Stimulated activated naive B cell treated with anti-CD40 and anti-IgM and Interleukin-4, amounts not matched to agents 10 μg/mL and 1 μg/mL and 100 μg/mL, for 72 hours (primary cell): ENCODE results near the gene GABARAP.

Experiments used
- ATAC-seq, 2 donors: fragments of 150-1000 bp; cut with Tn5 transposase; replicated peaks; 2 replicates each; pipeline ENCODE4 v1.10.0; 2021; ENCODE audit warnings: moderate library complexity in 1 of 2
- DNase-seq: peaks from one replicate; pipeline ENCODE4 v3.0.0; 2021
- H3K27ac Mint-ChIP-seq: one replicate; pipeline ENCODE4 v1.8.0; 2022; ENCODE audit warnings: mild to moderate bottlenecking, mixed read lengths
- H3K27me3 Mint-ChIP-seq, 2 donors: one replicate each; pipeline ENCODE4 v1.8.0; 2022; ENCODE audit warnings: mixed read lengths in 2 of 2
- H3K36me3 Mint-ChIP-seq, 2 donors: one replicate each; pipeline ENCODE4 v1.8.0; 2022; ENCODE audit warnings: mixed read lengths in 2 of 2, mild to moderate bottlenecking in 1 of 2
- H3K4me1 Mint-ChIP-seq, 2 donors: one replicate each; pipeline ENCODE4 v1.8.0; 2022; ENCODE audit warnings: mixed read lengths in 2 of 2, mild to moderate bottlenecking in 1 of 2
- H3K4me3 Mint-ChIP-seq, 2 donors: one replicate each; pipeline ENCODE4 v1.8.0; 2022; ENCODE audit warnings: mild to moderate bottlenecking in 2 of 2, mixed read lengths in 2 of 2, moderate library complexity in 1 of 2
- H3K9me3 Mint-ChIP-seq, 2 donors: one replicate each; pipeline ENCODE4 v1.8.0; 2022; ENCODE audit warnings: mixed read lengths in 2 of 2, mild to moderate bottlenecking in 1 of 2

The GABARAP gene

GRCh38 chr17:7205561-7205960, 36.7 kb downstream of the GABARAP start:
- Mint-ChIP-seq H3K4me3 (peak overlapping the region; percentile 88 to 91), H3K9me3 (no peaks in the 10 kb centered on the region), H3K4me1 (peaks cover 22 to 26% of the 10 kb centered on the region in 2 donors), H3K36me3 (peaks cover 0 to 3% of the 10 kb centered on the region in 2 donors), H3K27me3 (peaks cover 0 to 8% of the 10 kb centered on the region in 2 donors), H3K27ac (peak overlapping the region; percentile 97)
- DNase-seq (no peak), ATAC-seq (no peak)

- DNase-seq (peak; percentile 92), ATAC-seq (peak; percentile 93 to 95)
- H3K9me3 Mint-ChIP-seq = no peaks in the 10 kb centered on the region
- peaks cover 0 to 3% of the 10 kb centered on the region in 2 donors for H3K36me3 Mint-ChIP-seq
- peak overlapping the region; percentile 88 to 91 for H3K4me3 Mint-ChIP-seq
- H3K27me3 Mint-ChIP-seq = peaks cover 0 to 2% of the 10 kb centered on the region in 2 donors
- H3K27ac Mint-ChIP-seq = peak overlapping the region; percentile 97
- peaks cover 22 to 26% of the 10 kb centered on the region in 2 donors for H3K4me1 Mint-ChIP-seq
Measured at GRCh38 chr17:7204828-7205461, 37.3 kb downstream of the GABARAP start.

- DNase-seq = no peak
- H3K4me3 Mint-ChIP-seq = peak overlapping the region; percentile 88 to 91
- peaks cover 22 to 26% of the 10 kb centered on the region in 2 donors for H3K4me1 Mint-ChIP-seq
- no peaks in the 10 kb centered on the region for H3K27me3 Mint-ChIP-seq
- ATAC-seq = peak in 1 of 2 donors; percentile 2
- no peaks in the 10 kb centered on the region for H3K9me3 Mint-ChIP-seq
- H3K27ac Mint-ChIP-seq = peak overlapping the region; percentile 97
- H3K36me3 Mint-ChIP-seq = peaks cover 0 to 3% of the 10 kb centered on the region in 2 donors
Measured at GRCh38 chr17:7204336-7204735, 37.9 kb downstream of the GABARAP start.

- Mint-ChIP-seq H3K36me3 (peaks cover 0 to 3% of the 10 kb centered on the region in 2 donors), H3K27ac (peak overlapping the region; percentile 63), H3K9me3 (no peaks in the 10 kb centered on the region), H3K4me1 (peaks cover 22 to 26% of the 10 kb centered on the region in 2 donors), H3K4me3 (no peak overlapping the region), H3K27me3 (no peaks in the 10 kb centered on the region)
- ATAC-seq (no peak), DNase-seq (no peak)
Measured at GRCh38 chr17:7203391-7203790, 38.9 kb downstream of the GABARAP start.

- peaks cover 0 to 3% of the 10 kb centered on the region in 2 donors for H3K36me3 Mint-ChIP-seq
- DNase-seq = no peak
- no peaks in the 10 kb centered on the region for H3K4me1 Mint-ChIP-seq
- H3K27ac Mint-ChIP-seq = no peak overlapping the region
- no peak for ATAC-seq
- no peaks in the 10 kb centered on the region for H3K9me3 Mint-ChIP-seq
- no peak overlapping the region for H3K4me3 Mint-ChIP-seq
- H3K27me3 Mint-ChIP-seq = no peaks in the 10 kb centered on the region
Measured at GRCh38 chr17:7196651-7197401, 45.4 kb downstream of the GABARAP start.

GRCh38 chr17:7195971-7196370, 46.3 kb downstream of the GABARAP start:
- DNase-seq (no peak), ATAC-seq (no peak)
- no peaks in the 10 kb centered on the region for H3K4me1 Mint-ChIP-seq
- no peak overlapping the region for H3K4me3 Mint-ChIP-seq
- H3K27me3 Mint-ChIP-seq = no peaks in the 10 kb centered on the region
- no peak overlapping the region for H3K27ac Mint-ChIP-seq
- no peaks in the 10 kb centered on the region for H3K9me3 Mint-ChIP-seq
- H3K36me3 Mint-ChIP-seq = peaks cover 0 to 3% of the 10 kb centered on the region in 2 donors

GRCh38 chr17:7192271-7192937, 49.8 kb downstream of the GABARAP start:
- no peaks in the 10 kb centered on the region for H3K9me3 Mint-ChIP-seq
- peaks cover 0 to 3% of the 10 kb centered on the region in 2 donors for H3K36me3 Mint-ChIP-seq
- no peak for DNase-seq
- H3K4me1 Mint-ChIP-seq = no peaks in the 10 kb centered on the region
- no peak overlapping the region for H3K4me3 Mint-ChIP-seq
- no peak overlapping the region for H3K27ac Mint-ChIP-seq
- ATAC-seq = no peak
- H3K27me3 Mint-ChIP-seq = no peaks in the 10 kb centered on the region

- H3K9me3 Mint-ChIP-seq = no peaks in the 10 kb centered on the region
- peaks cover 0 to 3% of the 10 kb centered on the region in 2 donors for H3K36me3 Mint-ChIP-seq
- ATAC-seq (peak; percentile 42 to 56), DNase-seq (no peak)
- H3K4me1 Mint-ChIP-seq = peaks cover 0 to under 1% of the 10 kb centered on the region in 2 donors
- no peaks in the 10 kb centered on the region for H3K27me3 Mint-ChIP-seq
- H3K27ac Mint-ChIP-seq = no peak overlapping the region
- H3K4me3 Mint-ChIP-seq = no peak overlapping the region
Measured at GRCh38 chr17:7191571-7192270, 50.5 kb downstream of the GABARAP start.

- no peaks in the 10 kb centered on the region for H3K9me3 Mint-ChIP-seq
- H3K4me1 Mint-ChIP-seq = peaks cover 0 to 6% of the 10 kb centered on the region in 2 donors
- no peak for ATAC-seq
- peaks cover 0 to 3% of the 10 kb centered on the region in 2 donors for H3K36me3 Mint-ChIP-seq
- no peak overlapping the region for H3K27ac Mint-ChIP-seq
- no peak for DNase-seq
- no peak overlapping the region for H3K4me3 Mint-ChIP-seq
- no peaks in the 10 kb centered on the region for H3K27me3 Mint-ChIP-seq
Measured at GRCh38 chr17:7191069-7191468, 51.2 kb downstream of the GABARAP start.

- H3K4me1 Mint-ChIP-seq = peaks cover 0 to 6% of the 10 kb centered on the region in 2 donors
- no peak for DNase-seq
- H3K4me3 Mint-ChIP-seq = no peak overlapping the region
- ATAC-seq = no peak
- H3K36me3 Mint-ChIP-seq = peaks cover 0 to under 1% of the 10 kb centered on the region in 2 donors
- H3K9me3 Mint-ChIP-seq = no peaks in the 10 kb centered on the region
- no peak overlapping the region for H3K27ac Mint-ChIP-seq
- no peaks in the 10 kb centered on the region for H3K27me3 Mint-ChIP-seq
Measured at GRCh38 chr17:7190276-7190917, 51.9 kb downstream of the GABARAP start.
